Fibroblast of lung (primary cell): ENCODE results near the gene ELMO2. TPM values are rescaled to one million over a fixed set of nuclear protein-coding genes. Genes with fewer than 3 reads are reported as not detected.

Source experiments
- DNase-seq, 2 donors: peaks; one replicate each; pipeline versions ENCODE4 v3.0.0 to v3.0.0-alpha.2; 2010; ENCODE audit warnings: low read depth in 2 of 2
- H2AFZ ChIP-seq: 2 replicates; pipeline ENCODE4 v1.5.1; 2012; ENCODE audit warnings: low read length, control low read depth, inconsistent platforms
- H3K27ac ChIP-seq: 2 replicates; pipeline ENCODE4 v1.5.1; 2011; ENCODE audit warnings: low read length, control low read depth; ENCODE audit not compliant: insufficient read depth
- H3K27me3 ChIP-seq: 2 replicates; pipeline ENCODE4 v1.5.1; 2011; ENCODE audit warnings: mild to moderate bottlenecking, low read length; ENCODE audit not compliant: control insufficient read depth, insufficient read depth
- H3K36me3 ChIP-seq: 2 replicates; pipeline ENCODE4 v1.5.1; 2011; ENCODE audit warnings: low read length; ENCODE audit not compliant: control insufficient read depth, insufficient read depth
- H3K4me1 ChIP-seq: 2 replicates; pipeline ENCODE4 v1.5.1; 2011; ENCODE audit warnings: low read length; ENCODE audit not compliant: control insufficient read depth, insufficient read depth; ENCODE audit errors: extremely low read depth
- H3K4me2 ChIP-seq: 2 replicates; pipeline ENCODE4 v1.5.1; 2011; ENCODE audit warnings: low read length, control low read depth; ENCODE audit not compliant: insufficient read depth; ENCODE audit errors: extremely low read depth
- H3K4me3 ChIP-seq, 4 experiments: fragments of 200-600 bp in 1 of 4; sonication (generic) in 1 of 4; replicated peaks in 1 of 4; 2 replicates each; pipeline ENCODE4 v1.5.1; 2011 to 2016; ENCODE audit warnings: low read length in 4 of 4, low read depth in 3 of 4, mild to moderate bottlenecking in 3 of 4, control low read depth in 2 of 4, inconsistent platforms in 1 of 4, mixed read lengths in 1 of 4; ENCODE audit not compliant: insufficient read depth in 1 of 4; ENCODE audit errors: control extremely low read depth in 1 of 4
- H3K79me2 ChIP-seq: 2 replicates; pipeline ENCODE4 v1.5.1; 2012; ENCODE audit warnings: mild to moderate bottlenecking, low read length, inconsistent platforms; ENCODE audit not compliant: control insufficient read depth, insufficient read depth
- H3K9ac ChIP-seq: 2 replicates; pipeline ENCODE4 v1.5.1; 2011; ENCODE audit warnings: mild to moderate bottlenecking, low read length, control low read depth; ENCODE audit not compliant: insufficient read depth
- H3K9me3 ChIP-seq: 2 replicates; pipeline ENCODE4 v1.5.1; 2012; ENCODE audit warnings: low read depth, low read length; ENCODE audit not compliant: control insufficient read depth, insufficient read depth
- H4K20me1 ChIP-seq: 2 replicates; pipeline ENCODE4 v1.5.1; 2011; ENCODE audit warnings: low read length; ENCODE audit not compliant: control insufficient read depth, insufficient read depth; ENCODE audit errors: extremely low read depth
- EZH2 ChIP-seq: IDR thresholded peaks from 2 replicates; pipeline ENCODE4 v1.5.1; 2012; ENCODE audit warnings: low read length, control low read depth, mild to moderate bottlenecking; ENCODE audit errors: missing control alignments
- polyA plus RNA-seq, 2 donors: library from polyadenylated mRNA; depleted of rRNA in 1 of 2; stranded (reverse) in 1 of 2; unstranded in 1 of 2; fragments of >200 nt; gene quantifications; 2 replicates each; pipeline ENCODE4 v1.2.1, GENCODE V29; 2011 to 2012; ENCODE audit warnings: missing spikeins in 1 of 2
- total RNA-seq: library from RNA; depleted of rRNA; stranded (reverse); fragments of >200 nt; gene quantifications from 2 replicates; pipeline ENCODE4 v1.2.1, GENCODE V29; 2014
- TF ChIP-seq, protein P1 (sequence below), 2 donors: IDR thresholded peaks in 1 of 2; conservative IDR thresholded peaks in 1 of 2; 1 replicate in 1 of 2; 2 replicates in 1 of 2; pipeline ENCODE4 v1.5.1; 2011 to 2012; ENCODE audit warnings: low read length in 2 of 2, control low read depth in 1 of 2, inconsistent platforms in 1 of 2, low read depth in 1 of 2, mild to moderate bottlenecking in 1 of 2

The ELMO2 gene
- total and polyA plus RNA-seq, 2 donors (not counting 1 experiment from before 2014, with no cell fraction given) = 33.7 to 43.8 TPM

- peaks cover 12% of the 10 kb centered on the region for H3K27me3 ChIP-seq
These were observed 78.9 kb downstream of the ELMO2 start for GRCh38 chr20:46327557-46327956.

DNA sequence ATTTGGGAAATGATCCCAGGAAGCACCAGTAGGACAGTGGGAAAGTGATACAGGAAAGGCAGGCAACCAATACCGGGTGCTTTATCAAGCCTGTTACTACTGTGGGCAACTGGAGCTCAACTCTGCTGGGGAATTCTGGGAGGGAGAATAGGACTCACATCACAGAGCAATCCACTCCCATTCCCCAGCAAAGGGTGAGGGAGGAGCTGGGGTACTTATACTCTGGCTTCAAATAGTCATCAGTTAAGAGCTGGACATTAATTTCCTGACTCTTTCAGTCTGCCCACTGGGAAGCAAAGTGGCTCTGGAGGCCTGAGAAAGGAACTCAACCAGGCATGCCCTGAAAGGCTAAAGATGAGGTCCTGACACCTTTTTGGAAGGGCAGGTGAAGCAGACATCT is 80.6 kb downstream of the ELMO2 start:
- H3K27me3 ChIP-seq = peaks cover 4% of the 10 kb centered on the region
- no peak overlapping the region for H3K4me3 ChIP-seq
- H3K9ac ChIP-seq = no peak overlapping the region
- no peaks in the 10 kb centered on the region for H3K79me2 ChIP-seq
- no peak overlapping the region for H3K4me2 ChIP-seq
- H3K27ac ChIP-seq = no peak overlapping the region
- DNase-seq = no peak
- H2AFZ ChIP-seq = no peak overlapping the region
- no peaks in the 10 kb centered on the region for H3K4me1 ChIP-seq
- no peaks in the 10 kb centered on the region for H4K20me1 ChIP-seq
- no peaks in the 10 kb centered on the region for H3K9me3 ChIP-seq
- no peaks in the 10 kb centered on the region for H3K36me3 ChIP-seq
- TF ChIP-seq, protein P1, sequence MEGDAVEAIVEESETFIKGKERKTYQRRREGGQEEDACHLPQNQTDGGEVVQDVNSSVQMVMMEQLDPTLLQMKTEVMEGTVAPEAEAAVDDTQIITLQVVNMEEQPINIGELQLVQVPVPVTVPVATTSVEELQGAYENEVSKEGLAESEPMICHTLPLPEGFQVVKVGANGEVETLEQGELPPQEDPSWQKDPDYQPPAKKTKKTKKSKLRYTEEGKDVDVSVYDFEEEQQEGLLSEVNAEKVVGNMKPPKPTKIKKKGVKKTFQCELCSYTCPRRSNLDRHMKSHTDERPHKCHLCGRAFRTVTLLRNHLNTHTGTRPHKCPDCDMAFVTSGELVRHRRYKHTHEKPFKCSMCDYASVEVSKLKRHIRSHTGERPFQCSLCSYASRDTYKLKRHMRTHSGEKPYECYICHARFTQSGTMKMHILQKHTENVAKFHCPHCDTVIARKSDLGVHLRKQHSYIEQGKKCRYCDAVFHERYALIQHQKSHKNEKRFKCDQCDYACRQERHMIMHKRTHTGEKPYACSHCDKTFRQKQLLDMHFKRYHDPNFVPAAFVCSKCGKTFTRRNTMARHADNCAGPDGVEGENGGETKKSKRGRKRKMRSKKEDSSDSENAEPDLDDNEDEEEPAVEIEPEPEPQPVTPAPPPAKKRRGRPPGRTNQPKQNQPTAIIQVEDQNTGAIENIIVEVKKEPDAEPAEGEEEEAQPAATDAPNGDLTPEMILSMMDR (conservative IDR thresholded peaks at IDR 0.05 in 1 of 2, IDR thresholded peaks at IDR 0.05 in 1 of 2; ENCODE audit: low read depth in 1 of 2, low read length in 2 of 2) = no peak

More at GRCh38 chr20:46327557-46327956, 78.9 kb downstream of the ELMO2 start:
- no peak overlapping the region for H3K27ac ChIP-seq
- no peak overlapping the region for H3K4me3 ChIP-seq
- H3K79me2 ChIP-seq = no peaks in the 10 kb centered on the region
- no peaks in the 10 kb centered on the region for H3K4me1 ChIP-seq
- no peaks in the 10 kb centered on the region for H4K20me1 ChIP-seq
- no peak overlapping the region for H2AFZ ChIP-seq
- DNase-seq = no peak
- H3K9me3 ChIP-seq = no peaks in the 10 kb centered on the region
- H3K9ac ChIP-seq = no peak overlapping the region
- no peaks in the 10 kb centered on the region for H3K36me3 ChIP-seq
- no peak overlapping the region for H3K4me2 ChIP-seq
- TF ChIP-seq, protein P1 (conservative IDR thresholded peaks at IDR 0.05 in 1 of 2, IDR thresholded peaks at IDR 0.05 in 1 of 2; ENCODE audit: low read depth in 1 of 2, low read length in 2 of 2) = no peak
- no peak for TF ChIP-seq EZH2

DNA sequence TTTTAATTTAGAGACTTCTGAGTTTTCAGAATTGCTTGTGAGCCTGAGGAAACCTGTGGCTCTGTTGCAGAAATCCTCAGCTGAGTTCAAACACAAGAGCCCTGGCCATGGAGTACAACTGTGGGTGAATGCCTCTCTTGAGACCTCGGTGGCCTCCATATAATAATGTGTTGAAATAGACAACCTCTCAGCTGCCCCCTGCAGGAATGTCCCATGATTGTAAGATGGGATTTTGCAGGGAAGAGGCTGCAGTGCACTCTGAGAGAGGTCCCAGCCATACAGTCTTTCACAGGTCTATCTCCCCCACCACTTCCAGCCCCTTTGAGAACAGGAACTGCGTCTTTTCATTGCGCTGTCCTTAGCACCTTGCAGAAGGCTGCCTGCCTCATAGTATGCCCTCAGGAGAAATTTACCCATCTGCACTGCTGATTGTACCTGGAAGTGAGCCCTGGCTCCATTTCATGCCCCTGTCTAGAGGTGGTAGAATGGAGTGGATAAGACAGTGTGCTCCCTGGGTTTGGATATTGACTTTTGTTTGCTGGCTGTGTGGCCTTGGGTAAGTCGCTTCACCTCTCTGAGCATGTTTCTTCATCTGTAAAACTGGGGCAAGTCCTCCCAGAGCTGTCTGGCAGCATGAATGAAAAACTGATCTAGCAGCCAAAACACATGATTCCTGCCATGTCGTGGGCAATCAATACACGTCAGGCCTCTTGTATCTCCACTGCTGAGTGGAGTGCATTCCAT is 81.3 kb downstream of the ELMO2 start:
- Histone ChIP-seq H3K9ac (no peak overlapping the region), H3K9me3 (no peaks in the 10 kb centered on the region), H4K20me1 (no peaks in the 10 kb centered on the region), H3K27me3 (peaks cover 4% of the 10 kb centered on the region), H3K27ac (no peak overlapping the region), H3K4me2 (no peak overlapping the region), H2AFZ (no peak overlapping the region), H3K4me1 (no peaks in the 10 kb centered on the region), H3K4me3 (no peak overlapping the region), H3K36me3 (no peaks in the 10 kb centered on the region), H3K79me2 (no peaks in the 10 kb centered on the region)
- DNase-seq = peak in 1 of 2 donors; percentile 23
- TF ChIP-seq, protein P1 (conservative IDR thresholded peaks at IDR 0.05 in 1 of 2, IDR thresholded peaks at IDR 0.05 in 1 of 2; ENCODE audit: low read depth in 1 of 2, low read length in 2 of 2) = peak; percentile 33 to 51
- TF ChIP-seq EZH2 = no peak
